Activated naive CD4-positive, alpha-beta T cell treated with anti-CD3 and anti-CD28 coated beads for 36 hours (primary cell): ENCODE data around the gene ANKMY1. TPM values are rescaled to one million over a fixed set of nuclear protein-coding genes. Genes with fewer than 3 reads are reported as not detected.

Experiments used
- CTCF ChIA-PET: fragments of 350-600 bp; sonication (Branson Sonifier 250); formaldehyde crosslinking; loops from one replicate; lab custom pipeline; 2021; ENCODE audit warnings: antibody characterized with exemption; lab: Charles Lee
- DNase-seq: peaks from one replicate; pipeline ENCODE4 v3.0.0-alpha.2; 2020
- H3K27ac Mint-ChIP-seq: one replicate; pipeline ENCODE4 v1.8.0; 2021; ENCODE audit warnings: mild to moderate bottlenecking, mixed read lengths
- H3K27me3 Mint-ChIP-seq: one replicate; pipeline ENCODE4 v1.8.0; 2021; ENCODE audit warnings: low read depth, mixed read lengths
- H3K36me3 Mint-ChIP-seq: one replicate; pipeline ENCODE4 v1.8.0; 2021; ENCODE audit warnings: low read depth, mixed read lengths
- H3K4me1 Mint-ChIP-seq: one replicate; pipeline ENCODE4 v1.8.0; 2021; ENCODE audit warnings: low read depth, mixed read lengths
- H3K4me3 Mint-ChIP-seq: one replicate; pipeline ENCODE4 v1.8.0; 2021; ENCODE audit warnings: mild to moderate bottlenecking, moderate library complexity, mixed read lengths
- H3K9me3 Mint-ChIP-seq: one replicate; pipeline ENCODE4 v1.8.0; 2021; ENCODE audit warnings: mixed read lengths
- intact Hi-C: fragments of 100-400 bp; cut with micrococcal nuclease; formaldehyde crosslinking; loops from one replicate; pipeline ENCODE4 v1.15.1; 2023
- total RNA-seq, 2 experiments: library from RNA; stranded (reverse); gene quantifications; one replicate each; pipeline ENCODE4 v1.2.3, GENCODE V29; 2021

Gene ANKMY1
- total RNA-seq, 2 experiments from 2014 or later = 17.0 to 17.4 TPM

DNA sequence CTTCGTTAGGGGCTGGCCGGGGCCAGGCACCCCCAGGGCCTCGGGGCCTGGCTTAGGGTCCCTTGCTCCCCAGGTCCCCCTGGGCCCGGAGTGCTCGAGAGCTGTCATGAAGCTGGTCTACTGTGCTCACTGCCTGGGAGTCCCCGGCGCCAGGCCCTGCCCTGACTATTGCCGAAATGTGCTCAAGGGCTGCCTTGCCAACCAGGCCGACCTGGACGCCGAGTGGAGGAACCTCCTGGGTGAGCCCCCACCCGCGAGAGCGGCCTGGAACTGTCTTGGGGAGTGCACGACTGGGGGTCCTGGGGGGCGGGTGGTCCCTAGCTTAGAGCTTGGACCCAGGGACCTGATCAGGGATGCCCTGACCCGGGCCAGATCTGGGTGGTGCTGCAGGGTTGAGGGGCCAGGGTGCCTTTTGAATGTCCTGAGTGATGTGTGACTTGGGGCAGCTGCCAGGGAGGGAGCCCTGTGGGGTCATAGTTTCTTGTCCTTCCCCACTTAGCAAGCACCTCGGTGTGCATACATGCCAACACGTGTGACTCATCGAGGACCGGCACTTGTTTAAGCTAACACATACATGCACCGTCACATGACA is 94.4 kb downstream of the ANKMY1 start:
- peak; percentile 2 for DNase-seq
- Mint-ChIP-seq H3K4me3 (no peak overlapping the region), H3K9me3 (no peaks in the 10 kb centered on the region), H3K4me1 (no peaks in the 10 kb centered on the region), H3K36me3 (no peaks in the 10 kb centered on the region), H3K27ac (no peak overlapping the region), H3K27me3 (no peaks in the 10 kb centered on the region)
- intact Hi-C loops = no loop called here
- CTCF ChIA-PET = interaction anchor here (0.6 kb wide), 1 partner anchor 679 kb away, joined by 3 read pairs; no protein-coding TSS in a partner anchor

DNA sequence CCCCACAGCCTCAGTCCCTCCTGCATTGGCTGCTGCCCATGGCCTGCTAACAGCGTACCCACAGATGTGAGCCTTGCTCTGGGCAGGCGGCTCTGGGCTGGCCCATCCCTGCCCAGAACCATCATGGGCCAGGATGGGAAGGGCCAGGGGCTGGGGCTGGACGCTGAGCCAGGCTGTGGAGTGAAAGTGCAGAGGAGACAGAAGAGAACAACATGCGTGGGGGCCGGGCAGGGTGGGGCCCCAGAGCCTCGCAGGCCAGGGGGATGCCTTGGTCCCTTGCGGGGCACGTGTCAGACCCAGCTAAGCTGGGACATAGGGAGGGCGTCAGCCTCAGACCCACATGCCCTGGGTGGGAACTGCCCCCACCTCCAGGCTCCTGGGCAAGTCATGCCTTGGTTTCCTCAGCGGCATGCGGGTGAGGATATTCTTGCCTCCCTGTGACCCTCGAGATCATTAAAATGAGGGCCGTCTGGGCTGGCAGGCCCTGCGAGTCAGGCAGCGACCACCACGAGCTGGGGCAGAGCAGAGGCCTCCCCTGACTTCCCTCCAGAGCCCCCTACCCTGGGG is 95.0 kb downstream of the ANKMY1 start:
- DNase-seq = peak; percentile 1
- Mint-ChIP-seq H3K27ac (no peak overlapping the region), H3K36me3 (no peaks in the 10 kb centered on the region), H3K4me3 (no peak overlapping the region), H3K4me1 (no peaks in the 10 kb centered on the region), H3K9me3 (no peaks in the 10 kb centered on the region), H3K27me3 (no peaks in the 10 kb centered on the region)
- CTCF ChIA-PET = interaction anchor here (0.6 kb wide), 1 partner anchor 678 kb away, joined by 3 read pairs; no protein-coding TSS in a partner anchor
- intact Hi-C loops = no loop called here

DNA sequence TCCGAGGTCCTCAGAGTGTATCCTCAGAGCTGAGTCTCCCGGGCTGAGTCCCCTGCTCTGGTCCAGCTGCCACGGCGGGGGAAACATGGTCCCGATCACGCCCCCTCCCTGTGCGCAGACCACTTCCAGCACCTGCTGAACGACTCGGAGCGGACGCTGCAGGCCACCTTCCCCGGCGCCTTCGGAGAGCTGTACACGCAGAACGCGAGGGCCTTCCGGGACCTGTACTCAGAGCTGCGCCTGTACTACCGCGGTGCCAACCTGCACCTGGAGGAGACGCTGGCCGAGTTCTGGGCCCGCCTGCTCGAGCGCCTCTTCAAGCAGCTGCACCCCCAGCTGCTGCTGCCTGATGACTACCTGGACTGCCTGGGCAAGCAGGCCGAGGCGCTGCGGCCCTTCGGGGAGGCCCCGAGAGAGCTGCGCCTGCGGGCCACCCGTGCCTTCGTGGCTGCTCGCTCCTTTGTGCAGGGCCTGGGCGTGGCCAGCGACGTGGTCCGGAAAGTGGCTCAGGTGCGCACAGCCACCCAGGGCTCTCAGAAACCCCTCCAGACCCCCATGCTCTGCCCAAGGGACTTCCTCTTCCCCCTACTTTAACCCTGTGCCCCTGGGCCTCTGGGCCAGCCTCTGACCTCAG is 95.6 kb downstream of the ANKMY1 start:
- peak; percentile 2 for DNase-seq
- H3K4me3 Mint-ChIP-seq = no peak overlapping the region
- CTCF ChIA-PET = no interaction called here

DNA sequence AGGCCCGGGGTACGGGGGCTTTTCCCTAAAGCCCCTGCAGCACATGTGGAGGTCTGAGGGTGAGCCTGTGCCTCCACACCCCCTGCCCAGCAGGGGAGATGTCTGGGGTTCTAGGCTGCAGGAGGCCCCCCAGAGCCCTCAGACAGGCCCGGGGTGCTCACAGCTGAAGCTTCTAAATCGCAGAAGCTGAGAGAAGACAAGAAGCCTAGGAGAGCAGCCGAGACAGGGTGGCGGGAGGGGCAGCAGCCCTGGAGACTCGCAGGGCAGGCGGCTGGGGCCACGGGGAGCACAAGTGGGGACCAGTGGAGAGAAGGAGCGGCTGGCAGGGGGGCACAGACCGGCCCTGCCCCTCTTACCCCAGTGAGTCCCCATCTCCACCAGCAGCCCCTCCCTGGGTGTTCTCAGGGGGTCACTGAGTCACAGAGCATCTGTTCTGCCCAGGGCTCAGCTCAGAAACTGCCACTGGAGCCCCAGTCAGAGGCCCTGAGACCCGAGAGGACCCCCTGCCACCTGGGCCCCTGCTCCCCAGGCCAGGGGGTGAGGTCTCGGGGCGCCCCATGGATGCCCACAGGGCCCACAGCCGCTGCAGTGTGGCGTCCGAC is 96.2 kb downstream of the ANKMY1 start:
- Mint-ChIP-seq H3K4me1 (no peaks in the 10 kb centered on the region), H3K4me3 (no peak overlapping the region), H3K9me3 (no peaks in the 10 kb centered on the region), H3K27ac (no peak overlapping the region), H3K36me3 (no peaks in the 10 kb centered on the region), H3K27me3 (peaks cover 2% of the 10 kb centered on the region)
- CTCF ChIA-PET = no interaction called here
- peak; percentile 3 for DNase-seq
- intact Hi-C loops = no loop called here

More for the DNA sequence above, 95.6 kb downstream of the ANKMY1 start:
- Mint-ChIP-seq H3K27ac (no peak overlapping the region), H3K4me1 (no peaks in the 10 kb centered on the region), H3K9me3 (no peaks in the 10 kb centered on the region), H3K36me3 (no peaks in the 10 kb centered on the region), H3K27me3 (no peaks in the 10 kb centered on the region)
- intact Hi-C loops = no loop called here

DNA sequence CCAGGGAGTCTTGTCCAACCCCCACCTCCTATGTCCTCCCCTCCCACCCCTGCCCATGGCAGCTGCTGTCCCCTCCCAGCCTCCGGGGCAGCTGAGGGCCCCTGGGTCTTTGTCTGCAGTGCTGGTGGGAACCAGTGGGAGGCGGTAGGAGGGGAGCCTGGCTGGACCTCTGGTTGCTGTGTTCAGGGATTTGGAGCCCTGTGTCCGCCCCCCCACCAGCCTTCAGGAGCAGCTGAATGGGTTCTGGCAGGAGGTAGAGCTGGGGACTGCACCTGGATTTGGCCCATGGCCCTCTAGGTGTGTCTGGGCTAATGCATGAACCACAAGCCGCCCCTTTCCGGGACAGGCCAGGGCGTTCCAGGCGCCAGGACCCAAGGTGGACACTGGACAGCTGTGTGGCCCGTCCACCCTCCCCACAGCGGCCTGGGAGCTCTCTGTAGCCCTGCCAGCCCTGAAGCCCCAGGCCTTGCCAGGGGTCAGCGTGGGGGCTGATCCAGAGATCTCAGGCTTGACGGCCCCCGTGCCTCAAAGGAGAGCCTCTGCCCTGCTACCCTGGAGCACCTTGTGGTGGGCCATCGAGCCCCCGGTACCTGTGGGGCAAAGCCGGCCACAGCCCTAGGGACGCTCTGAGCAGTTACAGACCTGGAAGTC is 96.9 kb downstream of the ANKMY1 start:
- H3K4me3 Mint-ChIP-seq = no peak overlapping the region
- CTCF ChIA-PET = no interaction called here
- peaks cover 4% of the 10 kb centered on the region for H3K27me3 Mint-ChIP-seq
- peak; percentile 2 for DNase-seq
- no peak overlapping the region for H3K27ac Mint-ChIP-seq
- intact Hi-C loops = no loop called here
- no peaks in the 10 kb centered on the region for H3K9me3 Mint-ChIP-seq
- H3K4me1 Mint-ChIP-seq = no peaks in the 10 kb centered on the region
- no peaks in the 10 kb centered on the region for H3K36me3 Mint-ChIP-seq

DNA sequence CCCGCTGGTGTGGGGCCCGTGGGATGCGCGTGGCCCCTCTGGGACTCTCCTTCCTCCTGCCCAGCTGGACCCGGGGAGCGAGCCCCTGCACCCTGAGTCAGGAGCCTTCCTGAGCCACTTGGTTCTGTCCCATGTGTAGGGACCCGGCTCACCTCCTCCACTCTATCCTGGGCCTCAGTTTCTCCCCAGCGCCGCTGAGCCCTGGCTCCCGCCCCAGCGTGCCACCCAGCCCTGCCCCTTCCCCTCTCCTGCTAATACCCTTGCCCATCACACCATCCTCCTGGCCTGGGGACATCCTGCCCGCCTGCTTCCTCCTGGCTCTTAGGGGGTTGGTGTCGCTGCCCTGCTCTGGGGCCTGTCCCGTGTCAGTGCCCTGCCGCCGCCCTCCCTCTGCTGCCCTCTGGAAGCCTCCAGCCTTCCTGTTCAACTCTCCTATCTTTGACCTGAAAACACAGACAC is 97.5 kb downstream of the ANKMY1 start:
- no peak overlapping the region for H3K27ac Mint-ChIP-seq
- intact Hi-C loops = no loop called here
- CTCF ChIA-PET = no interaction called here
- no peak overlapping the region for H3K4me3 Mint-ChIP-seq
- H3K27me3 Mint-ChIP-seq = peaks cover 4% of the 10 kb centered on the region
- H3K9me3 Mint-ChIP-seq = no peaks in the 10 kb centered on the region
- peak; percentile 1 for DNase-seq
- H3K36me3 Mint-ChIP-seq = no peaks in the 10 kb centered on the region
- no peaks in the 10 kb centered on the region for H3K4me1 Mint-ChIP-seq

DNA sequence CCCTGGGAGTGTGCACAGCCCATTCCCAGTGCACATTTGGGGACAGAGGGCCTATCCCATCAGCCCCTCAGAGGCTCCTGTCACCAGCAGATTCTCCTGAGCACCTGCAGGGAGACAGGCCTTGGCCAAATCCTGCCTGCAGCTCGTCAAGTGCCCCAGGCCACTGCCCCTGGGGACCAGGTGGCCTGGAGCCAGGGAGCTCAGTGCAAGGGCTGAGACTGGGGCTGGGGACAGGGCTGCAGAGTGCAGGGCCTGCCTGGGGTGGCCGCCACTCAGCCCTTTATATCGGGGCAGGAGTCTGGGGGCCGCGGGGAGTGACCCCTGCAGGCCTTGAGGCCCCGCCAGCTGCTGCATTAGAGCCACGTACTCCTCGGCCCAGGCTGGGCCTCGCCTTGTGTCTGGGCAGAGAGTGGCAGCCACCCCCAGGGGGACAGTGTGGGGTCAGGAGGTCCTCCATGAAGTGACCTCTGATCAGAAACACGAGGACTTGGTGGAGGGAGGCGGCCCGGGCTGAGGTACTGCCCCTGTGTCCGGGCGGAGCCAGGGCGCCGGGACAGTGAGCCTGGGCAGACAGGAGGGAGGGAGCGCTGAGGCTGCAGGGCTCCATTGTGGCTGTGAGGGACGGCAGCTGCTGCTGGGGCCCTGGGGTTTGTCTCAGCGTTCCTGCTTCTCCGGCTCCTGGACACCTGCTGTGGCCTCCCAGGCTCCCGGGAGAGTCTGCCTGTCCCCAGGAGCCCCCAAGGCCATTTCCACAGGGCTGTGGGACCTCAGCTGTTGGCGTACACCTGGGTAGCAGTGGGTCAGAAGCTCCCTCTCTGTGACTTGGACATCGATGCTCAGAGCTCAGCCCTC is 98.2 kb downstream of the ANKMY1 start:
- H3K27ac Mint-ChIP-seq = no peak overlapping the region
- H3K27me3 Mint-ChIP-seq = peaks cover 10% of the 10 kb centered on the region
- intact Hi-C loops = no loop called here
- CTCF ChIA-PET = no interaction called here
- peaks cover 3% of the 10 kb centered on the region for H3K4me1 Mint-ChIP-seq
- H3K9me3 Mint-ChIP-seq = no peaks in the 10 kb centered on the region
- peak; percentile 2 for DNase-seq
- no peaks in the 10 kb centered on the region for H3K36me3 Mint-ChIP-seq
- no peak overlapping the region for H3K4me3 Mint-ChIP-seq

DNA sequence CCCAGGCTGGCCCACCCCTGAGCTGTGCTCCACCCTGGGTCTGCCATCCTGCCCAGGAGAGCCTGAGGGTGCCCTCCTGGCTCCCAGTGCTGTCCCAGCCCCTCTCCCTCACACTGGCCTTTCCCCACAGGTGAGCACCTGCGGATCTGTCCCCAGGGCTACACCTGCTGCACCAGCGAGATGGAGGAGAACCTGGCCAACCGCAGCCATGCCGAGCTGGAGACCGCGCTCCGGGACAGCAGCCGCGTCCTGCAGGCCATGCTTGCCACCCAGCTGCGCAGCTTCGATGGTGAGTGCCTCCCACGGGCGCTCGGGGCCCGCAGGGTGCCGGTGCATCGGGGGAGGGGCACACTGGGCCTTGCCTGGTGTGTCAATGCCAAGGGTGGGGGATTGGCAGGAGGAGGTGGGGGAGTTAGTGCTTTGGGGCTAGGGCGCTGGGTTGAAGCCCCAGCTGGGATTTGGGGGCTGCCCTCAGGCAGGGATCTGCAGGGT is 98.8 kb downstream of the ANKMY1 start:
- CTCF ChIA-PET = no interaction called here
- no peak overlapping the region for H3K27ac Mint-ChIP-seq
- no peak for DNase-seq

DNA sequence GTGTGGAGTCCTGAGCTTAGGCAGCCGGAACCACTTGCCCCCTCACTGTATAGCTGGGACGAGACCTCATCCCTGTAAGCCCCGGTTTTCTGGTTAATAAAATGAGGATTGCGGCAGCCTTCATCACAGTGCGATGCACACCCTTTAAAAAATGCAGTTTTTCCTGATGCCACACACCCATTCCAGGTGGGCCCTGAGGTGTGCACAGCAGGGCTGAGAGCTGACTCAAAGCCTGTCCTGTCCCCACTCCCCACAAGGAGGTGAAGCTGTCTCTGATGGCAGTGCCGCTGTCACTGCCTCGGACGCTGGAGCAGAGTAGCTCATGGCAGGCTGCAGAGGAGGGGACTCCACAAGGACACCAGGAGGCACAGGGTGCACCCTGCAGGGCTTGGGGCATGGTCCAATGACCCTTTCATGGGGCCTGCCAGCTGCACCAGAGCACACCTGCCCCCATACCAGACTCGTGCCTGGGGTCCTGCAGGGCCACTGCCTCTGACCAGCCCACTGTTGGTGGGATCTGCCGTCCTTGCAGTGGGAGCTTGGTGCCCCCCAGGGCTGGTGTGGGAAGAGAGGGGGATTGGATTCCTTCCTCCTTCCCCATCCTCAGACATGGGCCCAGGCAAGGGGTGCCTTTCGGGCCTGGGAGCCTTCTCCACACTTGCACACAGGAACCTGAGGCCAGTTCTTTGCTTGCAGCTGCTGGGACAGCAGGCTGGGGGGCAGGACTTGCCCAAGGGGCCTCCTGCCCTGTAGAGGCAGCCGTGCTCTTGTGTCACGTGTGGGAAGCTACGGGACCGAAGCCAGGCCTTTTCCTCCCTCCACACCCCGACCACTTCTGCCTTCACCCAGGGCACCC is 99.5 kb downstream of the ANKMY1 start:
- intact Hi-C loops = no loop called here
- H3K36me3 Mint-ChIP-seq = no peaks in the 10 kb centered on the region

More for the DNA sequence above, 98.8 kb downstream of the ANKMY1 start:
- Mint-ChIP-seq H3K27me3 (peaks cover 17% of the 10 kb centered on the region), H3K9me3 (no peaks in the 10 kb centered on the region), H3K4me3 (no peak overlapping the region), H3K36me3 (no peaks in the 10 kb centered on the region), H3K4me1 (peaks cover 9% of the 10 kb centered on the region)
- intact Hi-C loops = no loop called here

DNA sequence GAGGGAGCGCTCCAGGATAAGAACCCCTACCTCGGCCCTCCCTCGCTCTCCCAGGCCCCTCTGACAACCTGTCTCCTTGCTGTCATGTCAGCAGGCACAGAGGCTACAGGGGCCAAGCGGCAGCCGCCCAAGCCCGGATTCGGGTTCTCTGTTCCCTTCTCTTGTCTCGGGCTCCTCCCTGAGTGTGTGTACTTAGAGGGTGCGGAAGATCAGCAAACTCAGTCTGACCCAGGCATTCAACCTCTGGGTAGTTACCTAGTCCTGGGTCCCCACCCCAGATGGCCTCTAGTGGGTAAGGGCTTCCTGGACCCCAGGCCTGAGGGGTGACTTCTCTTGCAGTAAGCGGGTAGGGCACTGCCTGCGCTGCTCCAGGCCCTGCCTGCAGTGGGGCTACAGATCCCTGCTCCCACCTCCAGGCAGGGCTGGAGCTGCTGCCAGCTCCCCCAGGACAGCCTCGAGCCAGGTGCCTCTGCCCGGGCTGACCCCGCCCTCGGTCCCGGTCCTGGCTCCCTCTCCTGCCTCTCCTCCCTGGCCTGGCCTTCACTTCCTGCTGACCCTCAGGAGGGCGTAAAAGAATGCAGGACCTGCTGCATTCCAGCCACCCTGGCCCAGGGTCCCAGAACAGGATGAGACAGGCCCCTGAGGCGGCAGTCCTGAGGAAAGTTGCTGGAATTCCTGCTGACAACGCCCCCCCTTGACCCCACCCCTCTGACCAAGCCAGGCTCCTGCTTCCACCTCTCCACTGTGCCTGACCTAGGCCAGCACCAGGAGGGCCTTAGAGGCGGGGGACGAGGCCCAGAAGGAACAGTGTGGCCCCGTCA is 100.4 kb downstream of the ANKMY1 start:
- H3K4me3 Mint-ChIP-seq = no peak overlapping the region
- H3K27ac Mint-ChIP-seq = no peak overlapping the region
- H3K9me3 Mint-ChIP-seq = no peaks in the 10 kb centered on the region
- peaks cover 10% of the 10 kb centered on the region for H3K4me1 Mint-ChIP-seq
- no peak for DNase-seq
- CTCF ChIA-PET = no interaction called here
- H3K36me3 Mint-ChIP-seq = no peaks in the 10 kb centered on the region
- intact Hi-C loops = no loop called here
- H3K27me3 Mint-ChIP-seq = peaks cover 18% of the 10 kb centered on the region

More for the DNA sequence above, 99.5 kb downstream of the ANKMY1 start:
- H3K4me1 Mint-ChIP-seq = peaks cover 10% of the 10 kb centered on the region
- CTCF ChIA-PET = no interaction called here
- H3K9me3 Mint-ChIP-seq = no peaks in the 10 kb centered on the region
- H3K27me3 Mint-ChIP-seq = peaks cover 18% of the 10 kb centered on the region
- H3K4me3 Mint-ChIP-seq = no peak overlapping the region
- H3K27ac Mint-ChIP-seq = no peak overlapping the region
- no peak for DNase-seq
